Ecto neural progenitor cell (in vitro differentiated cells): ENCODE data around the gene AVPI1.
"Not testable (repeated sequence)": the region's sequence is repeated elsewhere in the genome, so short reads cannot be mapped to it uniquely, and the experiment has no call there.

Source experiments
- DNase-seq: peaks from one replicate; pipeline ENCODE4 v3.0.0-alpha.2; 2018; ENCODE audit warnings: low spot score

Gene AVPI1

GRCh38 chr10:97682042-97682441 is 5.0 kb downstream of the AVPI1 start:
- DNase-seq: no peak

- DNase-seq: no peak
These were observed 7.4 kb downstream of the AVPI1 start for GRCh38 chr10:97679594-97679993.

GRCh38 chr10:97676770-97677581 is 10.1 kb downstream of the AVPI1 start:
- no peak for DNase-seq

DNA sequence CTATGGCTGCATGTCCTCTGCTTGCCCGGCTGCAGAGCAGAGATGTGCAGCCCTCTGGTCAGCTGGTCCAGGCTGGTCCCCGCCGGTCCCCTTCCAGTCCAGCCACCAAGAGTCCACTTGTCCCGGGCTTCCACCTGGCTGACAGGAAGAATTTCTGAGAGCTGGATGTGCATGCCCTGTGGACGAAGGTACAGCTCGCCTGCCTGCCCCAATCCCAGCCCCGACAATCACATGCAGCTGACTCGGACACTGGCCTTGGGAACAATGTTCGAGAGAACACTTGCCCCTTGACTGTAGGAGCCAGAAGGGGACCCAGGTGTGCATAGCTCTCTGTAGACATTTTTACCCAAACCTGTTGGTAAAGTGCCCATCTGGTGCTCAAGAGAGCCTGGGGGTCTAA is 11.8 kb downstream of the AVPI1 start:
- no peak for DNase-seq

- DNase-seq: no peak
These were observed 13.1 kb downstream of the AVPI1 start for GRCh38 chr10:97673736-97674525.

- no peak for DNase-seq
These were observed 17.5 kb downstream of the AVPI1 start for GRCh38 chr10:97669571-97669970.

DNA sequence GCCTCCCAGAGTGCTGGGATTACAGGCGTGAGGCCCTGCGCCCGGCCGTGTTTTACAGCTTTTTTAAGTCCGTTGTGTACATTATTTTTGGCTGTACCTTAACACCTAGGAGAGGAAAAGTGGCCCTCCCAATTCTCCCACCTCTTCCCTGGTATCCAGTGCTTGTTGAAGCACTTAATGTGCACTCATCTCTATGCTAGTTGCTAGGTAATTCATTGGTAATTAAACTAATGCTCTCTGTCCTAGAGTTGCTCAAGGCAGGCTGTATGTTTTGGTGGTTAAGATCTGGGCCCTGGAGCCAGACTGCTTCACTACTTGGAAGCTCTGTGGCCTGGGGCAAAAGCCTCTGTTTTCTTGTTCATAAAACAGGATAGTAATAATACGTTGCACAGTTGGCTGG is 19.6 kb downstream of the AVPI1 start:
- DNase-seq: no peak

DNA sequence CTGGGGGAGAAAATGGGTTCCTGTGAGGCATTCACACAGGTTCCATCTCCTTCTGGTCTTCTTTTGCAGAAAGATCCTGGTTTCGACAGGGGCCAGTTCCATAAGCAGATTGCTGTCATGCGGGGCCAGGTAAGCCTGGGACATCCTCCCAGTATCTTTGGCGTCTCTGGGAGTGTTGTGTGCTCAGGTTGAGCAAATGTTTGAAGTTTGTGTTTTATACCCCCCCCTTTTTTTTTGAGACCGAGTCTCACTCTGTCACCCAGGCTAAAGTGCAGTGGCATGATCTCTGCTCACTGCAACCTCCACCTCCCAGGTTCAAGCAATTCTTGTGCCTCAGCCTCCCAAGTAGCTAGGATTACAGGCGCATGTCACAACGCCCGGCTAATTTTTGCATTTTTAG is 20.0 kb downstream of the AVPI1 start:
- no peak for DNase-seq

GRCh38 chr10:97664282-97664850 is 22.7 kb downstream of the AVPI1 start:
- no peak for DNase-seq

DNA sequence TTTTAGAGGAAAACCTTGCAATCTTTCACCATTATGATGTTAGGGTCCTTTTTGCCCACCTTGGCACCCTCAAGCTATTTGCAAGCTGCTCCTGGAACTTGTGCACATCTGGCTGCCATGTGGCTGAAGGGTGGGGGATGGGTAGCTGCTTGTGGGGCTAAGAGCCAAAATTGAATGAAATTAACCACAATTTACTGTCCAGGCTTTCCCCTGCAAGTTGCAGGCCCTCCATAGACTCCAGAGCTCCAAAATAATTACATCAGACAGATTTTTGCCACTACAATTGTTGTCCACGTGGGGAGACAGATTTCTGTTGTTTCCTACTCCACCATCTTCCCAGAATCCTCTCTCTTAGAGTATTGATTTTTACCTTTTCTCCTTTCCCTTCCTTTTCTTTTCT is 27.5 kb downstream of the AVPI1 start:
- DNase-seq: no peak

DNA sequence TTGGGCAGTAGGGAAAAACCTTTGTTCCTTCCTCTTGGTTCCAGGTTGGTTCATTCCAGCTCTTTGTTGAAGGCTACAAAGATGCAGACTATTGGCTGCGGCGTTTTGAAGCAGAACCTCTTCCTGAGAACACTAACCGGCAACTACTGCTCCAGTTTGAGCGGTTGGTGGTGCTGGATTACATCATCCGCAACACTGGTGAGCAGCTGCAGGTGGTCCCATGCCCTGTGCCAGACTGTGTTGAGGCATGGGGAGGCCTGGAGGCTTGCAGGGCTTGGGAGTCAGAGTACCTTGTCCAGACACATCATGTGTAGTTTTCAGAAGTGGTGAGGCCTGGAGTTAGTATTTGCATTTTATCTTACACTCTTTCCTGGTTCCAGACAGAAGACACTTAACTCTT is 30.3 kb downstream of the AVPI1 start:
- no peak for DNase-seq

DNA sequence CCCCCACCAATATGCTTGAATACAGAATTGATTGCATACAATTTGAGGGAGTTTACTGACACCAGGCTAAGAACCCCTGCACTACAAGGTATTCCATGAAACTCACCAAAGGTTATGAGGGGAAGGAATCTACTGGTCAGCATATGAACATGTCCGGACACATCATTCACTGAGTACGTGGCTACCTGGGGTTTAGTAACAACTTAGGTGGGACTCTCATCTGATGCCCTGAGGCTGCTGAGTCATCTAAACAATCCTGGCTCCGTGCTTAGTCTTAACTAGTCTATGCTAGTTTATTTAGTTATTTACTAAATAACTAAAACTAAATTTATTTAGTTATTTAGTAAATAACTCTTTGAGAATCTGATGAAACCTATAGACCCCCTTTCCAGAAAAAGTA is 35.3 kb downstream of the AVPI1 start:
- DNase-seq: no peak

- no peak for DNase-seq
These were observed 36.3 kb downstream of the AVPI1 start for GRCh38 chr10:97650726-97651125.

GRCh38 chr10:97649405-97649750 is 37.7 kb downstream of the AVPI1 start:
- DNase-seq: not testable (repeated sequence)

DNA sequence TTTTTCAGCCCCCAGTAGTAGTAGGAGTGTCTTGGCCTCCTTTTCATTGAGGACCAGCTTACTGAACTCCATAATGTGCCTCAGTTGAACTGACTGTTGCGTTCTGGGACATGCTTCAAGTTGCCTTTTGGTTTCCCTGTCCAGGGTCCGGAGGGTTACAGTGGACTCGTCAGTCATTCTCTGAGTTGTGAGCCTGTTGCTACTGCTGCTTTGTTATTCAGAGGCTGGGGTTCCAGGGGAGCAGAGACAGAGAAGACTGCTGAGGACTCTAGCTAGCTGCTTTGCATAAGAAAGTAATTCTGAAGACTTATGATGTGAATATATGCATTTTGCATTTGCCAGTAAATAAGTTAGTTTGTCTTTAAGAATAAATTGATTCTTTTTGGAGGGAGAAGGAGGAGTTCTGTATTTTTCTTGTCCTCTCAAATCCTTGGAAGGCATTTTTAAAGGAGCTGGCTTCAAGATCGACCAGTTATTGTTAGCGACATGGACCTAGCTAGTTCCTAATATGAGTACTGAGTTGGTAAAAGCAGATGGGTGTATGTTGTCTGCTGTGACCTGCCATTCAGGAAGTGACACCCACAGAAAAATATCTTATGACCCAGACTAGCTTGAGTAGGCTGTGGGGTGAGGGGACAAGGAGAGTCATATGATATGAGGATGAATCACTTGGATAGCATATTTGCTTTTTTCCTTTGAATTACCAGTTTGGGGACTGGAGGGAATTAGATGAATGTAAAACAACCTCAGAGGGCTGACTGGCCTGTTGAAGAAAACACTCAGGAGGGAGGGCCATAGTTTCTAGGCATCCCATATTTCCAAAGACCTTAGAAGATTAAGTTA is 38.3 kb downstream of the AVPI1 start:
- no peak for DNase-seq

DNA sequence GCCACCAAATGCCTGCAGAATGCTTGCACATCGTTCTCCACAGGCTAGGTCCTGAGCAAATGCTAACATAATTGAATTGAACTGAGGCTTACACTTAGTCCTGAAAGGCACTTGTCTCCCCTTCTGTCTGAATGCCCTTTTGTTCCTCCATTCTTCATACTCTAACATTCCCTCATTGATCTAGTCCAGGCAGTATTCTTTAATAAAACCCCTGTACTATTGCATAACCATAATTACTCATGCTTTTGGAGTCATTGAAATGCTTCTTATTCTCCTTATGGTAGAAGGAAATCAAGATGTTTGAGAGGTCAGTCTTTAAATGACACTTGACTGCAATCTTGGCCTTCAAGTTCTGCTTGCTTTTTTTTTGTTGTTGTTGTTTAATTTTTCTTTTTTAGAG is 39.5 kb downstream of the AVPI1 start:
- no peak for DNase-seq

DNA sequence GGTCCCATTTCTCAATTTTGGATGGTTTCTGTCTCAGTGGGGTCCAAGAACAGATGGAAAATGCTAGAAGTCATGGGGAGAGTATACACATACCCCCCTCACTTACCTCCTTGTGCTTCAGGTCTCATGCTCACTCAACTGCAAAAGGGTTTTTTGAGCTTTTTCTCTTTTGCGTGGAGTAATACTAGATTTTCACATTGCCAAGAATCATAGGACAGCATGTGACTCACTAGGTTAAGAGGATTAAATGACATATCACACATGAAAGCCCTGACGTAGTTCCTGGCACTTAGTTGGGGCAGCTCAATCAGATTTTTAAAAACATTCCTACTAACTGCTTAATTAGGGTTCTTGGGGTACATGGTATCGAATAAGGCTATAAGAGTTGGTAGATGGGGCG is 42.1 kb downstream of the AVPI1 start:
- DNase-seq: no peak

DNA sequence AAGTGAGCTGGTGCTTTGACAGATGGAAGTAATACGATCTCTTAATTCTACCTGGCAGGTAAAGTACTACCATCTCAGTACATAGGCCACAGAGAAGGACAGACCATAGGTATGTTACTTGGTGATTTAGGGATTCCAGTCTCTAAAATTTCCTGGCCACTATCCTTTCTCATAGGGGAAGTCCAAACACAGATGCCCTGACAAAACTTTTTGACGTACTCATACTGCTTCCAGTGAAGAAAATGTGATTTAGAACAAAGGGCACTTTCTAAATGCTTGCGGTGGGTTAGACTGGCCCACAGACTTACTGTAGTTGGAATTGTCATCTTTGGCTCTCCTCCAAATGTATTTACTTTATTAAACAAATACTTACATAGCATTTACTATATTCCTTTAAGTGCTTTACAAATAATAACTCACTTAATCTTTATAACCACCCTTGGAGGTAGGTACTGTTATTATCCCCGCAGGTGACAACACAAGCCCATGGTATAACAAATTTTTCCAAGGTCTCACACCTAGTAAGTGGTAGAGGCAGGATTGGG is 43.5 kb downstream of the AVPI1 start:
- DNase-seq: no peak

DNA sequence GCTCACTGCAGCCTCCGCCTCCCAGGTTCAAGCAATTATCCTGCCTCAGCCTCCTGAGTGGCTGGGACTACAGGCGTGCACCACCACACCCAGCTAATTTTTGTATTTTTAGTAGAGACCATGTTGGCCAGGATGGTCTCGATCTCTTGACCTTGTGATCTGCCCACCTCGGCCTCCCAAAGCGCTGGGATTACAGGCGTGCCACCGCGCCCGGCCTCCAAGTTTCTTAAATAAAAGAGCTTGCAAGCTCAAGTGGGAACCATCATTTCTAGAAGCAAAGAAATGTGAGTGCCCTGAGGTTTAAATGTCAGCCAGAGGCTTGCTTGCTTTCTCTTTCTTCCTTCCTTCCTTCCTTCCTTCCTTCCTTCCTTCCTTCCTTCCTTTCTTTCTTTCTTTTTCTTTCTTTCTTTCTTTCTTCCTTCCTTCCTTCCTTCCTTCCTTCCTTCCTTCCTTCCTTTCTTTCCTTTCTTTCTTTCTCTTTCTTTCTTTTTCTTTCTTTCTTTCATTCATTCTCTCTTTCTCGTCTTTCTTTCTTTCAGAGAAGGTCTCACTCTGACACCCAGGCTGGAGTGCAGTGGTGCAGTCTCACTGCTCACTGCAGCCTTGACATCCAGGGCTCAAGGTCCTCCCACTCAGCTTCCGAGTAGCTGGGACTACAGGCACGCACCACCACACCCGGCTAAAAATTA is 44.4 kb downstream of the AVPI1 start:
- DNase-seq: not testable (repeated sequence)

- DNase-seq: peak; percentile 62
These were observed 45.9 kb downstream of the AVPI1 start for GRCh38 chr10:97640868-97641811.
